Renal cortical epithelial cell (primary cell): ENCODE results near the gene SLC35A2. TPM values are rescaled to one million over a fixed set of nuclear protein-coding genes. Genes with fewer than 3 reads are reported as not detected.

Experiments
- DNase-seq: peaks from one replicate; pipeline ENCODE4 v3.0.0-alpha.2; 2011; ENCODE audit warnings: low read depth
- total RNA-seq: library from RNA; depleted of rRNA; stranded (reverse); fragments of >200 nt; gene quantifications from 2 replicates; pipeline ENCODE4 v1.2.3, GENCODE V29; 2014

Gene SLC35A2
- total RNA-seq, 1 donor from 2014 or later = 34.1 TPM

GRCh38 chrX:48927736-48928382 lies 16.4 kb upstream of the SLC35A2 start:
- DNase-seq = no peak

GRCh38 chrX:48927123-48927522 lies 15.7 kb upstream of the SLC35A2 start:
- DNase-seq = no peak

GRCh38 chrX:48924270-48924669 lies 12.8 kb upstream of the SLC35A2 start:
- no peak for DNase-seq

- DNase-seq = no peak
Measured at GRCh38 chrX:48923771-48924170, 12.3 kb upstream of the SLC35A2 start.

GRCh38 chrX:48920718-48921104 lies 9.3 kb upstream of the SLC35A2 start:
- DNase-seq = no peak

GRCh38 chrX:48919947-48920717 lies 8.7 kb upstream of the SLC35A2 start:
- no peak for DNase-seq

- DNase-seq = peak; percentile 20
Measured at GRCh38 chrX:48919360-48919841, 8.0 kb upstream of the SLC35A2 start.

GRCh38 chrX:48918643-48919340 lies 7.3 kb upstream of the SLC35A2 start, which contains the start of gene PIM2:
Gene PIM2, minus strand, starts transcription at chrX:48919024. Its CDS starts 190 bp downstream, at chrX:48918834.
- peak; percentile 91 for DNase-seq

GRCh38 chrX:48918301-48918642 lies 6.8 kb upstream of the SLC35A2 start:
- DNase-seq = no peak

- peak; percentile 85 for DNase-seq
Measured at GRCh38 chrX:48917139-48918001, 5.9 kb upstream of the SLC35A2 start.

GRCh38 chrX:48914593-48915493 lies 3.4 kb upstream of the SLC35A2 start:
- no peak for DNase-seq

- DNase-seq = no peak
Measured at GRCh38 chrX:48913605-48914366, 2.3 kb upstream of the SLC35A2 start.

GRCh38 chrX:48910926-48911411 lies 477 bp downstream of the SLC35A2 start:
- no peak for DNase-seq

- no peak for DNase-seq
Measured at GRCh38 chrX:48909703-48910294, 1.6 kb downstream of the SLC35A2 start.

GRCh38 chrX:48908600-48908999 lies 2.8 kb downstream of the SLC35A2 start:
- no peak for DNase-seq

- no peak for DNase-seq
Measured at GRCh38 chrX:48905090-48905790, 6.2 kb downstream of the SLC35A2 start.

- no peak for DNase-seq
Measured at GRCh38 chrX:48904626-48905025, 6.8 kb downstream of the SLC35A2 start.

GRCh38 chrX:48904180-48904579 lies 7.3 kb downstream of the SLC35A2 start:
- no peak for DNase-seq

- DNase-seq = no peak
Measured at GRCh38 chrX:48903290-48903689, 8.2 kb downstream of the SLC35A2 start.
